ENCODE results near the gene TINCR.

- no peak for TF ChIP-seq CTCF (IDR thresholded peaks at IDR 0.05; ENCODE audit: low read length)
- no peak for TF ChIP-seq EZH2 (optimal IDR thresholded peaks at IDR 0.05; ENCODE audit: low read depth, low read length)
Measured at GRCh38 chr19:5567360-5567969, at the start of gene TINCR.
